ENCODE data around the gene WASHC3.

DNA sequence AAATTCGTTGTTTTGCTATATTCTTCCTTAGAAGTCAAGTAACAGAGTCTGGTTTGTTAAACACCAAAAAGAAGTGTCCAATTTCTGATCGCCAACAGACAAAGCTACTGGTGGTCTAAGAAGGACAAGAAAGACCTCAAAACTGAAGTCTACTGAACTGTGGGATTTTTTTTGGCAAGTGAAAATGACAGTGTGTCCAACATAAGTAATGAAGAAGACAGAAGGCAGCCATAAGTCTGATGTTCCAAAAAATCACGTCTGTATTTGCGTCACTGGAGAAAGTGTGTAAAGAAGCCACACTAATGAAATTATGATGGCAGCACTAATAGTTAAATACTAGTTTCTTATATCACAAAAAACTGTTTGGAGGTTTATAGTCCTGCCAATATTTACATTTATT, 32.6 kb downstream of the WASHC3 start:
- TF ChIP-seq EP300 (IDR thresholded peaks at IDR 0.05; ENCODE audit: borderline replicate concordance in 1 of 2, control insufficient read depth in 1 of 2, low read depth in 2 of 2, low read length in 2 of 2) (no peak), EZH2 (IDR thresholded peaks at IDR 0.05; ENCODE audit: borderline replicate concordance, control insufficient read depth, low read depth, low read length) (no peak), NFIC (IDR thresholded peaks at IDR 0.05; ENCODE audit: low read depth, low read length) (no peak), BCL11A (IDR thresholded peaks at IDR 0.05; ENCODE audit: low read depth, low read length) (no peak), TCF12 (IDR thresholded peaks at IDR 0.05; ENCODE audit: low read depth, low read length) (no peak)
- TF ChIP-seq, protein P1, sequence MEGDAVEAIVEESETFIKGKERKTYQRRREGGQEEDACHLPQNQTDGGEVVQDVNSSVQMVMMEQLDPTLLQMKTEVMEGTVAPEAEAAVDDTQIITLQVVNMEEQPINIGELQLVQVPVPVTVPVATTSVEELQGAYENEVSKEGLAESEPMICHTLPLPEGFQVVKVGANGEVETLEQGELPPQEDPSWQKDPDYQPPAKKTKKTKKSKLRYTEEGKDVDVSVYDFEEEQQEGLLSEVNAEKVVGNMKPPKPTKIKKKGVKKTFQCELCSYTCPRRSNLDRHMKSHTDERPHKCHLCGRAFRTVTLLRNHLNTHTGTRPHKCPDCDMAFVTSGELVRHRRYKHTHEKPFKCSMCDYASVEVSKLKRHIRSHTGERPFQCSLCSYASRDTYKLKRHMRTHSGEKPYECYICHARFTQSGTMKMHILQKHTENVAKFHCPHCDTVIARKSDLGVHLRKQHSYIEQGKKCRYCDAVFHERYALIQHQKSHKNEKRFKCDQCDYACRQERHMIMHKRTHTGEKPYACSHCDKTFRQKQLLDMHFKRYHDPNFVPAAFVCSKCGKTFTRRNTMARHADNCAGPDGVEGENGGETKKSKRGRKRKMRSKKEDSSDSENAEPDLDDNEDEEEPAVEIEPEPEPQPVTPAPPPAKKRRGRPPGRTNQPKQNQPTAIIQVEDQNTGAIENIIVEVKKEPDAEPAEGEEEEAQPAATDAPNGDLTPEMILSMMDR (IDR thresholded peaks at IDR 0.05 in 2 of 3, conservative IDR thresholded peaks at IDR 0.05 in 1 of 3; ENCODE audit: control insufficient read depth in 2 of 3, extremely low read depth in 1 of 3, insufficient read depth in 1 of 3, low read depth in 3 of 3, low read length in 3 of 3), result no peak
- TF ChIP-seq, protein P2, sequence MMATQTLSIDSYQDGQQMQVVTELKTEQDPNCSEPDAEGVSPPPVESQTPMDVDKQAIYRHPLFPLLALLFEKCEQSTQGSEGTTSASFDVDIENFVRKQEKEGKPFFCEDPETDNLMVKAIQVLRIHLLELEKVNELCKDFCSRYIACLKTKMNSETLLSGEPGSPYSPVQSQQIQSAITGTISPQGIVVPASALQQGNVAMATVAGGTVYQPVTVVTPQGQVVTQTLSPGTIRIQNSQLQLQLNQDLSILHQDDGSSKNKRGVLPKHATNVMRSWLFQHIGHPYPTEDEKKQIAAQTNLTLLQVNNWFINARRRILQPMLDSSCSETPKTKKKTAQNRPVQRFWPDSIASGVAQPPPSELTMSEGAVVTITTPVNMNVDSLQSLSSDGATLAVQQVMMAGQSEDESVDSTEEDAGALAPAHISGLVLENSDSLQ (IDR thresholded peaks at IDR 0.05), result no peak
